EL (cell line): ENCODE results near the gene ZFP92.
"Not testable (repeated sequence)": the region's sequence is repeated elsewhere in the genome, so short reads cannot be mapped to it uniquely, and the experiment has no call there.

ENCODE experiments used
- DNase-seq: peaks from one replicate; pipeline ENCODE4 v3.0.0-alpha.2; 2016

Gene ZFP92

GRCh38 chrX:153387345-153387744 is 23.9 kb upstream of the ZFP92 start:
- DNase-seq, result no peak

- no peak for DNase-seq
These were observed 23.1 kb upstream of the ZFP92 start for GRCh38 chrX:153387987-153388721.

- DNase-seq, result no peak
These were observed 22.4 kb upstream of the ZFP92 start for GRCh38 chrX:153388722-153389459.

- not testable (repeated sequence) for DNase-seq
These were observed 21.9 kb upstream of the ZFP92 start for GRCh38 chrX:153389460-153389768.

GRCh38 chrX:153392642-153393321 is 18.5 kb upstream of the ZFP92 start:
- DNase-seq, result no peak

- DNase-seq, result no peak
These were observed 16.7 kb upstream of the ZFP92 start for GRCh38 chrX:153394612-153395011.

GRCh38 chrX:153395613-153396319 is 15.5 kb upstream of the ZFP92 start:
- DNase-seq, result no peak

GRCh38 chrX:153396320-153397195 is 14.7 kb upstream of the ZFP92 start:
- DNase-seq, result no peak

GRCh38 chrX:153397256-153397960 is 13.9 kb upstream of the ZFP92 start:
- DNase-seq, result no peak

GRCh38 chrX:153398275-153398960 is 12.9 kb upstream of the ZFP92 start:
- DNase-seq, result no peak

GRCh38 chrX:153400146-153401132 is 10.8 kb upstream of the ZFP92 start:
- DNase-seq, result peak; percentile 8

- DNase-seq, result no peak
These were observed 10.0 kb upstream of the ZFP92 start, which contains the start of gene PNMA6E for GRCh38 chrX:153401133-153401764. Gene PNMA6E, minus strand, starts transcription at chrX:153401350. Its CDS starts 2,501 bp downstream, at chrX:153398849.

- DNase-seq, result not testable (repeated sequence)
These were observed 6.9 kb upstream of the ZFP92 start for GRCh38 chrX:153404333-153404732.

GRCh38 chrX:153405426-153405825 is 5.8 kb upstream of the ZFP92 start:
- no peak for DNase-seq

- DNase-seq, result no peak
These were observed 5.3 kb upstream of the ZFP92 start for GRCh38 chrX:153406011-153406410.

- no peak for DNase-seq
These were observed 4.4 kb upstream of the ZFP92 start for GRCh38 chrX:153406903-153407302.

GRCh38 chrX:153407736-153408135 is 3.5 kb upstream of the ZFP92 start:
- DNase-seq, result no peak

GRCh38 chrX:153408221-153408721 is 3.0 kb upstream of the ZFP92 start:
- no peak for DNase-seq

GRCh38 chrX:153408871-153409351 is 2.4 kb upstream of the ZFP92 start:
- no peak for DNase-seq
